ENCODE measurements around the gene MACROD2. TPM values are rescaled to one million over a fixed set of nuclear protein-coding genes. Genes with fewer than 3 reads are reported as not detected.

The MACROD2 gene
- total and polyA plus RNA-seq, 2 donors (not counting 1 experiment from before 2014, with no cell fraction given), result 5.3 to 6.7 TPM

DNA sequence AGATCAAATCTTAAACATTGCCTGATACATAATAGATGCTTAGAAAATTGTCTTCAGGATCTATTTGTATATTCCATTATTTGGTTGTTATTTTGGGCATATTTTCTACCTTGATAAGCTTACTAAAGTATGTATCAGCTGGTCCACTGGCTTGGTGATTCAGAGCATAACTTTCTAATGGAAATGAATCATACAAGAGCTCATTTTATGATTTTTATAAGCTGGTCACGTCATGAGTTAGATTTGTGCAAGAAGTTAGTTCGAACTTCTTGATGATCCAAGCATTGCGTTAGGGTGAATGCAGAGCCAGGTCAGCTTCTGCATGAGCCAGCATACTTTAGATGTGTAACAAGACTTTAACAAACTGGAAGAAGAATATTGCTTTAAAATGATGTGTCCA, 486.5 kb downstream of the MACROD2 start:
- no peak overlapping the region for H3K4me2 ChIP-seq (replicated peaks; ENCODE audit: low read depth, low read length, poor library complexity, severe bottlenecking)
- H3K9me3 ChIP-seq (ENCODE audit: control extremely low read depth in 1 of 3, control insufficient read depth in 2 of 3, insufficient read depth in 1 of 3, low read length in 2 of 3), result no peaks in the 10 kb centered on the region
- H3K36me3 ChIP-seq (replicated peaks in 1 of 2; ENCODE audit: control extremely low read depth in 1 of 2, control insufficient read depth in 1 of 2, extremely low read depth in 1 of 2, insufficient read depth in 2 of 2, low read length in 1 of 2), result no peaks in the 10 kb centered on the region
- no peaks in the 10 kb centered on the region for H3K79me2 ChIP-seq (ENCODE audit: control insufficient read depth, insufficient read depth, low read length)
- H3K4me3 Mint-ChIP-seq, result no peak overlapping the region
- no peak for ATAC-seq (ENCODE audit: low read depth)
- intact Hi-C loops (cut with micrococcal nuclease), result no loop called here
- H3K27ac ChIP-seq (ENCODE audit: low read length in 2 of 2), result no peak overlapping the region
- H3K4me3 ChIP-seq (ENCODE audit: control extremely low read depth in 1 of 5, extremely low read depth in 1 of 5, insufficient read depth in 1 of 5, low read depth in 2 of 5, low read length in 4 of 5), result no peak overlapping the region
- DNase-seq, result no peak
- H3K27me3 ChIP-seq (replicated peaks in 1 of 4; ENCODE audit: control extremely low read depth in 1 of 4, control insufficient read depth in 3 of 4, insufficient read depth in 4 of 4, low read length in 3 of 4), result no peaks in the 10 kb centered on the region
- no peaks in the 10 kb centered on the region for H4K20me1 ChIP-seq (ENCODE audit: control insufficient read depth, insufficient read depth, low read length, poor library complexity, severe bottlenecking)
- ChIA-PET CTCF (no interaction called here), POLR2A (no interaction called here)
- no peak overlapping the region for H2AFZ ChIP-seq (ENCODE audit: insufficient read depth, low read depth, low read length, poor library complexity, severe bottlenecking)
- no peaks in the 10 kb centered on the region for H3K4me1 Mint-ChIP-seq
- no peak overlapping the region for H3K27ac Mint-ChIP-seq
- no peak overlapping the region for H3K9ac ChIP-seq (ENCODE audit: low read length)
- H3K9me3 Mint-ChIP-seq (ENCODE audit: insufficient read depth), result no peaks in the 10 kb centered on the region
- no peaks in the 10 kb centered on the region for H3K4me1 ChIP-seq (ENCODE audit: control insufficient read depth in 2 of 2, insufficient read depth in 2 of 2, low read length in 2 of 2)
- no CpG with 5 or more reads among the region's 3 CpGs for WGBS (ENCODE audit: insufficient coverage)
- H3K27me3 Mint-ChIP-seq, result peaks cover 4% of the 10 kb centered on the region
- TF ChIP-seq, protein P1, sequence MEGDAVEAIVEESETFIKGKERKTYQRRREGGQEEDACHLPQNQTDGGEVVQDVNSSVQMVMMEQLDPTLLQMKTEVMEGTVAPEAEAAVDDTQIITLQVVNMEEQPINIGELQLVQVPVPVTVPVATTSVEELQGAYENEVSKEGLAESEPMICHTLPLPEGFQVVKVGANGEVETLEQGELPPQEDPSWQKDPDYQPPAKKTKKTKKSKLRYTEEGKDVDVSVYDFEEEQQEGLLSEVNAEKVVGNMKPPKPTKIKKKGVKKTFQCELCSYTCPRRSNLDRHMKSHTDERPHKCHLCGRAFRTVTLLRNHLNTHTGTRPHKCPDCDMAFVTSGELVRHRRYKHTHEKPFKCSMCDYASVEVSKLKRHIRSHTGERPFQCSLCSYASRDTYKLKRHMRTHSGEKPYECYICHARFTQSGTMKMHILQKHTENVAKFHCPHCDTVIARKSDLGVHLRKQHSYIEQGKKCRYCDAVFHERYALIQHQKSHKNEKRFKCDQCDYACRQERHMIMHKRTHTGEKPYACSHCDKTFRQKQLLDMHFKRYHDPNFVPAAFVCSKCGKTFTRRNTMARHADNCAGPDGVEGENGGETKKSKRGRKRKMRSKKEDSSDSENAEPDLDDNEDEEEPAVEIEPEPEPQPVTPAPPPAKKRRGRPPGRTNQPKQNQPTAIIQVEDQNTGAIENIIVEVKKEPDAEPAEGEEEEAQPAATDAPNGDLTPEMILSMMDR (IDR thresholded peaks at IDR 0.05), result no peak

DNA sequence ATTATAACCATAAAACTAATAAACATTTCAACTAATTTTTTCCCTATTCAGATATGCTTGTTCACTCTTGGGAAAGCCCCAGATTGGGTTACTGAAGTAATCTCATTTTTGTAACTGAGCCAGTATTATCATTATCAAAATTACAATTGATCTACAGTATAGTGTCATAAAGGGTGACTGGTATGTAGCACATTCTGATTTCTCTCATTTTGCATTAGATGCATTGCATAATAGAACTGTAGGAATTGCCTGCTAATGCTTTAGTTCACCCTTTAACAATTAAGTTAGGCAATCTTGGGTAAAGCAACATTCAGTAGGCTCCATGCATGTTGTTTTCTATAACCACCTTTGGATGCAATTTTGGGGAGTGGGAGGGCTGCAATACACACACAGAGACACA, 492.9 kb downstream of the MACROD2 start:
- ChIA-PET POLR2A (no interaction called here), CTCF (no interaction called here)
- intact Hi-C loops (cut with micrococcal nuclease), result no loop called here
- Histone ChIP-seq H4K20me1 (ENCODE audit: control insufficient read depth, insufficient read depth, low read length, poor library complexity, severe bottlenecking) (no peaks in the 10 kb centered on the region), H3K36me3 (replicated peaks in 1 of 2; ENCODE audit: control extremely low read depth in 1 of 2, control insufficient read depth in 1 of 2, extremely low read depth in 1 of 2, insufficient read depth in 2 of 2, low read length in 1 of 2) (no peaks in the 10 kb centered on the region), H3K27me3 (replicated peaks in 1 of 4; ENCODE audit: control extremely low read depth in 1 of 4, control insufficient read depth in 3 of 4, insufficient read depth in 4 of 4, low read length in 3 of 4) (no peaks in the 10 kb centered on the region), H3K4me3 (ENCODE audit: control extremely low read depth in 1 of 5, extremely low read depth in 1 of 5, insufficient read depth in 1 of 5, low read depth in 2 of 5, low read length in 4 of 5) (no peak overlapping the region), H3K9ac (ENCODE audit: low read length) (no peak overlapping the region), H3K27ac (ENCODE audit: low read length in 2 of 2) (no peak overlapping the region), H3K9me3 (ENCODE audit: control extremely low read depth in 1 of 3, control insufficient read depth in 2 of 3, insufficient read depth in 1 of 3, low read length in 2 of 3) (no peaks in the 10 kb centered on the region), H3K4me1 (ENCODE audit: control insufficient read depth in 2 of 2, insufficient read depth in 2 of 2, low read length in 2 of 2) (no peaks in the 10 kb centered on the region), H3K4me2 (replicated peaks; ENCODE audit: low read depth, low read length, poor library complexity, severe bottlenecking) (no peak overlapping the region), H2AFZ (ENCODE audit: insufficient read depth, low read depth, low read length, poor library complexity, severe bottlenecking) (no peak overlapping the region), H3K79me2 (ENCODE audit: control insufficient read depth, insufficient read depth, low read length) (no peaks in the 10 kb centered on the region)
- Mint-ChIP-seq H3K27me3 (peaks cover 10% of the 10 kb centered on the region), H3K9me3 (ENCODE audit: insufficient read depth) (no peaks in the 10 kb centered on the region), H3K27ac (no peak overlapping the region), H3K4me1 (no peaks in the 10 kb centered on the region), H3K4me3 (no peak overlapping the region)
- no peak for TF ChIP-seq EZH2 (IDR thresholded peaks at IDR 0.05; ENCODE audit: borderline replicate concordance, insufficient read depth, low read depth, low read length, poor library complexity, severe bottlenecking)
- TF ChIP-seq, protein P1 (IDR thresholded peaks at IDR 0.05), result no peak
- no peak for ATAC-seq (ENCODE audit: low read depth)
- DNase-seq, result no peak
